ENCODE results near the gene SLC36A4.
A peak's percentile ranks its signal among the peaks of the same experiment; 100 is the strongest.
"Not testable (repeated sequence)": the region's sequence is repeated elsewhere in the genome, so short reads cannot be mapped to it uniquely, and the experiment has no call there.

SLC36A4 gene

DNA sequence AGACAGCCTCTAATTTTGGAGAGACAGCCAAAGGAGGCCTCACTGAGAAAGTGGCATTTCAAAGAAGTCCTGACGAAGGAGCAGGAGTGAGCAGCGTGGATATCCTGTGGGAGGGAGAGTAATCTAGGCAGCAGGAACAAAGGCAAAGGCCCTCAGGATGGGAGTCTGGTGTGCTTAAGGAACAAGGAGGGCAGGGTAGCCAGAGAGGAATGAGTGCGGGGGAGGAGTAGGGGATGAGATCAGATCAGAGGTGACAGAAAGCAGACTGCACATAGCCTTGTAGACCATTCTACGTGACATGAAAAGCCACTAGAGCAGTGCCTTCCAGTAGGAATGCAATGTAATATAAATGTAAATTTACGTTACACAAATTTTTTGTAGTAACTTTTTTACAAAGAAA, 5.6 kb downstream of the SLC36A4 start:
- peak; percentile 30 for DNase-seq (ENCODE audit: low read depth)
- H3K4me3 ChIP-seq (ENCODE audit: low read depth, low read length), result no peak overlapping the region
- TF ChIP-seq, protein P1, sequence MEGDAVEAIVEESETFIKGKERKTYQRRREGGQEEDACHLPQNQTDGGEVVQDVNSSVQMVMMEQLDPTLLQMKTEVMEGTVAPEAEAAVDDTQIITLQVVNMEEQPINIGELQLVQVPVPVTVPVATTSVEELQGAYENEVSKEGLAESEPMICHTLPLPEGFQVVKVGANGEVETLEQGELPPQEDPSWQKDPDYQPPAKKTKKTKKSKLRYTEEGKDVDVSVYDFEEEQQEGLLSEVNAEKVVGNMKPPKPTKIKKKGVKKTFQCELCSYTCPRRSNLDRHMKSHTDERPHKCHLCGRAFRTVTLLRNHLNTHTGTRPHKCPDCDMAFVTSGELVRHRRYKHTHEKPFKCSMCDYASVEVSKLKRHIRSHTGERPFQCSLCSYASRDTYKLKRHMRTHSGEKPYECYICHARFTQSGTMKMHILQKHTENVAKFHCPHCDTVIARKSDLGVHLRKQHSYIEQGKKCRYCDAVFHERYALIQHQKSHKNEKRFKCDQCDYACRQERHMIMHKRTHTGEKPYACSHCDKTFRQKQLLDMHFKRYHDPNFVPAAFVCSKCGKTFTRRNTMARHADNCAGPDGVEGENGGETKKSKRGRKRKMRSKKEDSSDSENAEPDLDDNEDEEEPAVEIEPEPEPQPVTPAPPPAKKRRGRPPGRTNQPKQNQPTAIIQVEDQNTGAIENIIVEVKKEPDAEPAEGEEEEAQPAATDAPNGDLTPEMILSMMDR (IDR thresholded peaks at IDR 0.05; ENCODE audit: low read depth, low read length), result no peak
- TF ChIP-seq POLR2A (IDR thresholded peaks at IDR 0.05; ENCODE audit: extremely low read depth, insufficient read length), result no peak
- TF ChIP-seq MYC (IDR thresholded peaks at IDR 0.05; ENCODE audit: low read depth, low read length), result no peak
- TF ChIP-seq, protein P2, sequence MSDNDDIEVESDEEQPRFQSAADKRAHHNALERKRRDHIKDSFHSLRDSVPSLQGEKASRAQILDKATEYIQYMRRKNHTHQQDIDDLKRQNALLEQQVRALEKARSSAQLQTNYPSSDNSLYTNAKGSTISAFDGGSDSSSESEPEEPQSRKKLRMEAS (IDR thresholded peaks at IDR 0.05; ENCODE audit: low read depth, low read length), result no peak

DNA sequence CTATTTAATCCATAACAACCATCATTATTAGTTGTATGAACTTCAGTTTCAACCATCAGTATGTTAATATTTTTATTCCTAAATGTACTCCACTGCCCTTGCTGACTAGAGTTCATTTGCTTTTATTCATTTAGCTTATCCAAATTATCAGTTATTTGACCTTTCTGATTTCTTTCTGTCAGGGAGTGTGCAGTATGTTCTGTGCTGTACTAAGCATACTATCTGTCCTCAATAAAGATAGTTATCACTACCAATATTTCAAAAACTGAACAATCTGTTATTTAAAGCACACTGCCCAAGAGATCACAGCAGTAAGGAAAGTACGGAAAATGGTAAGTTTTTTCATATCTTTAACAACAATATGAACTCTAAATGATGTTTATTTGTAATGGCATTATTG, 8.3 kb downstream of the SLC36A4 start:
- DNase-seq (ENCODE audit: low read depth), result no peak
- TF ChIP-seq, protein P1 (IDR thresholded peaks at IDR 0.05; ENCODE audit: low read depth, low read length), result no peak
- no peak for TF ChIP-seq POLR2A (IDR thresholded peaks at IDR 0.05; ENCODE audit: extremely low read depth, insufficient read length)
- TF ChIP-seq, protein P2 (IDR thresholded peaks at IDR 0.05; ENCODE audit: low read depth, low read length), result no peak
- no peak for TF ChIP-seq MYC (IDR thresholded peaks at IDR 0.05; ENCODE audit: low read depth, low read length)
- H3K4me3 ChIP-seq (ENCODE audit: low read depth, low read length), result no peak overlapping the region

DNA sequence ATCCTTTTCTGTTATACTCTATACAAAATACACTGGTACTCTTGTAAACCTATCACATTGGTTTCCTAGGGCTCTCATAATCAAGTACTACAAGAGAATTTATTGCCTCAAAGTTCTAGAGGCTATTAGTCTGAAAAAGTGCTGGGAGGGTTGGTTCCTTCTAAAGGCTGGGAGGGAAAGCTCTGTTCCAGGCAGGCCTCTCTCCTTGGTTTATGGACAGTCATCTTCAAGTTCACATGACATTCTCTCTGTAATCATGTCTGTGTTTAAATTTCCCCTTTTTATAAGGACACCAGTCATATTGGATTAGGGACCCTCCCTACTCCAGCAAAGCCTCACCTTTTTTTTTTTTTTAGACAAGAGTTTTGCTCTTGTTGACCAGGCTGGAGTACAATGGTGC, 9.1 kb downstream of the SLC36A4 start:
- no peak overlapping the region for H3K4me3 ChIP-seq (ENCODE audit: low read depth, low read length)
- TF ChIP-seq, protein P1 (IDR thresholded peaks at IDR 0.05; ENCODE audit: low read depth, low read length), result no peak
- TF ChIP-seq, protein P2 (IDR thresholded peaks at IDR 0.05; ENCODE audit: low read depth, low read length), result no peak
- TF ChIP-seq POLR2A (IDR thresholded peaks at IDR 0.05; ENCODE audit: extremely low read depth, insufficient read length) (no peak), MYC (IDR thresholded peaks at IDR 0.05; ENCODE audit: low read depth, low read length) (no peak)
- no peak for DNase-seq (ENCODE audit: low read depth)

DNA sequence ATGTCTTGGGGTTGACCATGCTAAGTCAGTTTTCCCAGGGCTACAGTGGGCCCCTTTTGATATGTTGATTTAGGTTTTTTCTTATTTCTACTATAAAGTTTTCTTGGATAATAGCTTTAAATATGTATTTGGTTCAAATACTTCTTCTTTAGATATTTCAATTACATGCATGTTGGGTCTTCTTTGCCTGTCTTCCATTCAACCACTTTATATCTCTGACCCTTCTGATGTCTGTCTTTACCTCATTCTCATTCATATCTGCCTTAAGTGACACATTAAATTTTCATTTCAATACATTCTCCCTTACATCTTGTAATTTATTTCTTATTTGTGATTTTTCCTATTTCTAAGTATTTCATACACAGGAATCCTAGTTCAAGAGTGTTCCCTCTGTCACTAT, 10.5 kb downstream of the SLC36A4 start:
- TF ChIP-seq MYC (IDR thresholded peaks at IDR 0.05; ENCODE audit: low read depth, low read length) (no peak), POLR2A (IDR thresholded peaks at IDR 0.05; ENCODE audit: extremely low read depth, insufficient read length) (no peak)
- TF ChIP-seq, protein P1 (IDR thresholded peaks at IDR 0.05; ENCODE audit: low read depth, low read length), result no peak
- TF ChIP-seq, protein P2 (IDR thresholded peaks at IDR 0.05; ENCODE audit: low read depth, low read length), result no peak
- no peak overlapping the region for H3K4me3 ChIP-seq (ENCODE audit: low read depth, low read length)
- no peak for DNase-seq (ENCODE audit: low read depth)

DNA sequence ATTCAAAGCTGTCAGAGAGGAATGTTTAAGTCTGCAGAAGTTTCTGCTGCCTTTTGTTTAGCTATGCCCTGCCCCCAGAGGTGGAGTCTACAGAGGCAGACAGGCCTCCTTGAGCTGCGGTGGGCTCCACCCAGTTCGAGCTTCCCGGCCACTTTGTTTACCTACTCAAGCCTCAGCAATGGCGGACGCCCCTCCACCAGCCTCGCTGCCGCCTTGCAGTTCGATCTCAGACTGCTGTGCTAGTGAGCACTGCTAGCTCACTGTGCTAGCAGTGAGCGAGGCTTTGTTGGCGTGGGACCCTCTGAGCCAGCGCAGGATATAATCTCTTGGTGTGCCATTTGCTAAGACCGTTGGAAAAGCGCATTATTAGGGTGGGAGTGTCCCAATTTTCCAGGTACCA, 19.9 kb downstream of the SLC36A4 start:
- not testable (repeated sequence) for H3K4me3 ChIP-seq (ENCODE audit: low read depth, low read length); DNase-seq (ENCODE audit: low read depth)

DNA sequence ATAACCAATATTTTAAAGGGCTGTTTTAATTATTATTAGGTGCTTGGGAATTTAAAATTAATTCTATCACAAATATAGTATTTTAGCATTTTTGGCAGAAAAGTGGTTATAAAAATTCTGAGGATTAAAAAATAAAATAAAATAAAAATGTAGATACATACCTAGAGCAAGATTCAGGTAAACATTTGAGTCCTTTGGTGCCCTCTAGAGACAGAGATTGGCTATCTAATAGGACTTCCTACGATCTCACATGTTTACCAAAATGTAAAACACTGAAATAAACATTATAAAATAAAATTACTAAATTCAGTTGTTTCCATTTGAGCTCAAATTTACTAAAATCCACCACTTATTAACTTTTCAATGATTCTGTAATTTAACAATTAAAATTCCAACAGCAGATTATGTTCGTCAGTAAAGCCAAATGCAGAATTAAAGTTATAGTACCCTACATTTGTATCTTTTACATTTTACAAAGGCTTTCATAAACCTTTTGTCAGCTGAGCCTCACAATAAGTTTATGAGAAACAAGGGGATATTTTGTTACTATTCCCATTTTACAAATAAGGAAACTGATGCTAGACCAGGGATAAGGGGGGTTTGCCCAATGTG, 27.7 kb downstream of the SLC36A4 start:
- TF ChIP-seq POLR2A (IDR thresholded peaks at IDR 0.05; ENCODE audit: extremely low read depth, insufficient read length), result no peak
- TF ChIP-seq, protein P1 (IDR thresholded peaks at IDR 0.05; ENCODE audit: low read depth, low read length), result peak; percentile 15
- peak; percentile 17 for DNase-seq (ENCODE audit: low read depth)
- H3K4me3 ChIP-seq (ENCODE audit: low read depth, low read length), result no peak overlapping the region

Measured in NB4 (cell line).